Ishikawa (cell line): ENCODE results near the gene LEMD2.

Experiments used
- CEBPB ChIP-seq: IDR thresholded peaks from 2 replicates; pipeline ENCODE4 v1.6.1; 2012
- CREB1 ChIP-seq: IDR thresholded peaks from 2 replicates; pipeline ENCODE4 v1.6.1; 2012; ENCODE audit warnings: low read depth
- EGR1 ChIP-seq: IDR thresholded peaks from 2 replicates; pipeline ENCODE4 v1.6.1; 2012
- EP300 ChIP-seq: IDR thresholded peaks from 2 replicates; pipeline ENCODE4 v1.6.1; 2012; ENCODE audit warnings: borderline replicate concordance
- FOXM1 ChIP-seq: IDR thresholded peaks from 2 replicates; pipeline ENCODE4 v1.6.1; 2012; ENCODE audit warnings: low read depth, borderline replicate concordance
- NFIC ChIP-seq: IDR thresholded peaks from 2 replicates; pipeline ENCODE4 v1.6.1; 2012
- RAD21 ChIP-seq: IDR thresholded peaks from 2 replicates; pipeline ENCODE4 v1.6.1; 2012; ENCODE audit warnings: low read depth
- TAF1 ChIP-seq: IDR thresholded peaks from 2 replicates; pipeline ENCODE4 v1.6.1; 2012; ENCODE audit warnings: low read depth, mild to moderate bottlenecking
- TCF12 ChIP-seq: IDR thresholded peaks from 2 replicates; pipeline ENCODE4 v1.6.1; 2012; ENCODE audit warnings: low read depth
- TEAD4 ChIP-seq: IDR thresholded peaks from 2 replicates; pipeline ENCODE4 v1.6.1; 2012
- YY1 ChIP-seq: IDR thresholded peaks from 2 replicates; pipeline ENCODE4 v1.6.1; 2012; ENCODE audit warnings: low read depth
- ZBTB7A ChIP-seq: IDR thresholded peaks from 2 replicates; pipeline ENCODE4 v1.6.1; 2012; ENCODE audit warnings: low read depth
- TF ChIP-seq, protein P1 (sequence below): IDR thresholded peaks from 2 replicates; pipeline ENCODE4 v1.6.1; 2012; ENCODE audit warnings: low read depth, mild to moderate bottlenecking
- TF ChIP-seq, protein P2 (sequence below): IDR thresholded peaks from 2 replicates; pipeline ENCODE4 v1.6.1; 2012
- TF ChIP-seq, protein P3 (sequence below): IDR thresholded peaks from 2 replicates; pipeline ENCODE4 v1.6.1; 2012

Gene LEMD2

DNA sequence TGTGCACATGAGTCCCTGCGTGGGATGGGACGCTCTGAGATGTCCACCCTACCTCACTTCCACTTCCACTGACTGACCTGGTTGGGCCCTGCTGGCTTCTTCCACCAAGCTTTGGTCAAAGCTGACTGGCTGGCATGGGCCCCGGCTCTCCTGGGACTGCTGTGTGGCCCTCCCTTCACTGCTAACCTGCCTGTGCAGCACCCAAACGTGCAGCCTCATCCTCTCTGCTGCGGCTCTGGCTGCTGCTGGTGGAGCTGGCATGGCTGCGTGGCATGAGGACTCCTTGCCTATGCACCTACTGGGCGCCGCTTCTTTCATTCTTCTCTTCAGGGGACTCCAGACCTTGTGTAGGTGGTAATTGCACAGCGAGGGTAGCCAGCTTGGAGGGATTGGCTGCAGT is 23.6 kb downstream of the LEMD2 start:
- TF ChIP-seq TEAD4 (no peak), EP300 (no peak), YY1 (no peak), FOXM1 (no peak), ZBTB7A (no peak), CEBPB (no peak), RAD21 (no peak), EGR1 (no peak), TCF12 (no peak), TAF1 (no peak)
- TF ChIP-seq, protein P1, sequence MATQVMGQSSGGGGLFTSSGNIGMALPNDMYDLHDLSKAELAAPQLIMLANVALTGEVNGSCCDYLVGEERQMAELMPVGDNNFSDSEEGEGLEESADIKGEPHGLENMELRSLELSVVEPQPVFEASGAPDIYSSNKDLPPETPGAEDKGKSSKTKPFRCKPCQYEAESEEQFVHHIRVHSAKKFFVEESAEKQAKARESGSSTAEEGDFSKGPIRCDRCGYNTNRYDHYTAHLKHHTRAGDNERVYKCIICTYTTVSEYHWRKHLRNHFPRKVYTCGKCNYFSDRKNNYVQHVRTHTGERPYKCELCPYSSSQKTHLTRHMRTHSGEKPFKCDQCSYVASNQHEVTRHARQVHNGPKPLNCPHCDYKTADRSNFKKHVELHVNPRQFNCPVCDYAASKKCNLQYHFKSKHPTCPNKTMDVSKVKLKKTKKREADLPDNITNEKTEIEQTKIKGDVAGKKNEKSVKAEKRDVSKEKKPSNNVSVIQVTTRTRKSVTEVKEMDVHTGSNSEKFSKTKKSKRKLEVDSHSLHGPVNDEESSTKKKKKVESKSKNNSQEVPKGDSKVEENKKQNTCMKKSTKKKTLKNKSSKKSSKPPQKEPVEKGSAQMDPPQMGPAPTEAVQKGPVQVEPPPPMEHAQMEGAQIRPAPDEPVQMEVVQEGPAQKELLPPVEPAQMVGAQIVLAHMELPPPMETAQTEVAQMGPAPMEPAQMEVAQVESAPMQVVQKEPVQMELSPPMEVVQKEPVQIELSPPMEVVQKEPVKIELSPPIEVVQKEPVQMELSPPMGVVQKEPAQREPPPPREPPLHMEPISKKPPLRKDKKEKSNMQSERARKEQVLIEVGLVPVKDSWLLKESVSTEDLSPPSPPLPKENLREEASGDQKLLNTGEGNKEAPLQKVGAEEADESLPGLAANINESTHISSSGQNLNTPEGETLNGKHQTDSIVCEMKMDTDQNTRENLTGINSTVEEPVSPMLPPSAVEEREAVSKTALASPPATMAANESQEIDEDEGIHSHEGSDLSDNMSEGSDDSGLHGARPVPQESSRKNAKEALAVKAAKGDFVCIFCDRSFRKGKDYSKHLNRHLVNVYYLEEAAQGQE: no peak
- TF ChIP-seq, protein P2, sequence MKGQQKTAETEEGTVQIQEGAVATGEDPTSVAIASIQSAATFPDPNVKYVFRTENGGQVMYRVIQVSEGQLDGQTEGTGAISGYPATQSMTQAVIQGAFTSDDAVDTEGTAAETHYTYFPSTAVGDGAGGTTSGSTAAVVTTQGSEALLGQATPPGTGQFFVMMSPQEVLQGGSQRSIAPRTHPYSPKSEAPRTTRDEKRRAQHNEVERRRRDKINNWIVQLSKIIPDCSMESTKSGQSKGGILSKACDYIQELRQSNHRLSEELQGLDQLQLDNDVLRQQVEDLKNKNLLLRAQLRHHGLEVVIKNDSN: no peak
- TF ChIP-seq, protein P3, sequence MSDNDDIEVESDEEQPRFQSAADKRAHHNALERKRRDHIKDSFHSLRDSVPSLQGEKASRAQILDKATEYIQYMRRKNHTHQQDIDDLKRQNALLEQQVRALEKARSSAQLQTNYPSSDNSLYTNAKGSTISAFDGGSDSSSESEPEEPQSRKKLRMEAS: no peak

DNA sequence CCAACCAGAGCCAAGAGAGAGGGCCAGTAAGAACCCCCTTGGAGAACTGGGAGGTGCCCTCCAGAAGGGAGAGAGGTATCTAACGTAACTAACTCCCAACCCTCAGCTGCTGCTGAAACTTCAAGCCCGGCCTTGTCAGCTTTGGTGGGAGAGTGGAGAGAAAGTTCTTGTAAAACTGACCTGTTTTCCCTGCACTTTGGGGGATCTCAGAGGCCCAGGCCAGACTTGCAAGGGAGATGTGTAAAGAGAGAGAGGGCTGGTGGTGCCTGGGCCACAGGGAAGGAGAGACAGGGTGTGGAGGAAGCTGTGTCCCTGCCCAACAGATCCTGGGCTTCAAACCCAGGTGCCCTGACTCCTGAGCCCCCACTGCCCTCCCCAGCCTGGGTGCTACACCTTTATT is 24.9 kb downstream of the LEMD2 start:
- TF ChIP-seq, protein P1: no peak
- TF ChIP-seq, protein P3: no peak
- TF ChIP-seq EGR1 (no peak), TAF1 (no peak), TEAD4 (no peak), ZBTB7A (no peak), EP300 (no peak), CREB1 (no peak), YY1 (no peak), CEBPB (no peak), TCF12 (no peak), FOXM1 (no peak), RAD21 (no peak), NFIC (no peak)
- TF ChIP-seq, protein P2: no peak

DNA sequence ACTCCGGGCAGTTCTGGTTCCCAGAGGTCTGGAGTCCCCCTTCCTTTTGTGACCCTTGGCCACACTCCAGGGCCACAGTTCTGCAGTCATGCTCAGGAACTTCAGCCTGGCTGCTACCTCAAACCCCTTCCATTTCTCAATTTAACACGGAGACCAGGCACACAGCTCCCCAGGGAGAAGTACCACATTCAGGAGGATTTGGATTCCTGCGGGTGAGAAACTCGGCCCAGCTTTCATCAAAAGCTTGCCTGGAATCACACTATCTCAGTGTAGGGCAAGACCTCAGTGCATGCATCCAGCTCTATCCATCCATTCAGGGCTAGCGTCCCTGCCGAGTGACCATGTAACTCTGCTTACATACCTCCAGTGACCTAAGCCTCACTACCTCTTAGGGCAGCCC is 25.4 kb downstream of the LEMD2 start:
- TF ChIP-seq, protein P1: no peak
- TF ChIP-seq TEAD4 (no peak), YY1 (no peak), CREB1 (no peak), TAF1 (no peak), FOXM1 (no peak), CEBPB (no peak), NFIC (no peak), RAD21 (no peak), EP300 (no peak)
- TF ChIP-seq, protein P2: no peak

DNA sequence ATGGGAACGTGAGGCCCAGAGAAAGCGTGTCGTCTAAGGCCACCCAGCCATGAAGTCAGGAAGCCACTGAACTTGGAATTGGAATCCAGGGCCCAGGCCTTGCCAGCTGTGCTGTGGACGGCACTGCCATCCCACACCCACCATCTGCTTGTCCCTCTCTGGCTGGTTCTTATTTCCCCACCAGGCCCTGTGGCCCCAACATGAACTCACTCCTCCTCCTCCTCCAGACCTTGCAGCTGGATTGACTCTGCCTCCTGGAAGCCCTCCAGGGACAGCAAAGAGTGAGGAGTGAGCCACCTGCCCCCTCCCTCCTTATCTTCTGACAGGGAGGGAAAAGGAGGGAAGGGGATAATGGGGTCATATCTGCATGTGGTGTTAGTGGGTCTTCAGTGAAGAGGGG is 26.2 kb downstream of the LEMD2 start:
- TF ChIP-seq TAF1 (no peak), TEAD4 (no peak), EP300 (no peak), FOXM1 (no peak), CREB1 (no peak), EGR1 (no peak)
- TF ChIP-seq, protein P2: no peak
